Measurements from ENCODE around the gene PPARD. TPM values are rescaled to one million over a fixed set of nuclear protein-coding genes. Genes with fewer than 3 reads are reported as not detected.
A peak's percentile ranks its signal among the peaks of the same experiment; 100 is the strongest.

PPARD gene
- total and polyA plus RNA-seq, 2 of the 13 experiments (the other 11 are each of a cell fraction or from before 2014, with no cell fraction given), result 6.1 to 13.3 TPM

GRCh38 chr6:35297601-35298481 is 44.5 kb upstream of the PPARD start, which contains the start of gene DEF6 (continued):
- TF ChIP-seq ZNF407 (CRISPR knock-in tag; IDR thresholded peaks at IDR 0.05; ENCODE audit: not compliant biosample characterization) (peak; percentile 85), KDM3A (CRISPR knock-in tag; IDR thresholded peaks at IDR 0.05; ENCODE audit: low read depth) (peak; percentile 98), REL (CRISPR knock-in tag; conservative IDR thresholded peaks at IDR 0.05) (no peak; the same call in 1 of the 2 replicates), PPARG (CRISPR knock-in tag; conservative IDR thresholded peaks at IDR 0.05) (peak; percentile 65), PAWR (CRISPR knock-in tag; IDR thresholded peaks at IDR 0.05; ENCODE audit: borderline replicate concordance) (no peak), SP5 (CRISPR knock-in tag; IDR thresholded peaks at IDR 0.05; ENCODE audit: borderline replicate concordance, low read depth) (peak; percentile 63; the same call in 1 of the 2 replicates), RNF2 (conservative IDR thresholded peaks at IDR 0.05; ENCODE audit: low read depth) (peak; percentile 54; the same call in 1 of the 2 replicates), KAT7 (CRISPR knock-in tag; IDR thresholded peaks at IDR 0.05; ENCODE audit: borderline replicate concordance) (peak; percentile 53; the same call in 1 of the 2 replicates), HOXA3 (CRISPR knock-in tag; IDR thresholded peaks at IDR 0.05) (peak; percentile 89), ZSCAN22 (CRISPR knock-in tag; IDR thresholded peaks at IDR 0.05) (no peak; the same call in 1 of the 2 replicates), HDAC6 (IDR thresholded peaks at IDR 0.05; ENCODE audit: low read depth, low read length) (no peak), NFYC (CRISPR knock-in tag; IDR thresholded peaks at IDR 0.05) (peak; percentile 23; the same call in 1 of the 2 replicates), ZHX1 (CRISPR knock-in tag; IDR thresholded peaks at IDR 0.05; ENCODE audit: low read depth) (peak; percentile 78; the same call in 1 of the 2 replicates), SUZ12 (IDR thresholded peaks at IDR 0.05; ENCODE audit: low read depth, low read length) (no peak), FOXC1 (CRISPR knock-in tag; IDR thresholded peaks at IDR 0.05; ENCODE audit: borderline replicate concordance) (peak; percentile 19; the same call in 1 of the 2 replicates), MTA1 (CRISPR knock-in tag; IDR thresholded peaks at IDR 0.05; ENCODE audit: borderline replicate concordance) (peak; percentile 89; the same call in 1 of the 2 replicates), JUND (CRISPR knock-in tag; IDR thresholded peaks at IDR 0.05) (peak; percentile 44; the same call in 1 of the 2 replicates), NFKBIZ (CRISPR knock-in tag; IDR thresholded peaks at IDR 0.05) (peak; percentile 82), KMT2B (CRISPR knock-in tag; IDR thresholded peaks at IDR 0.05) (peak; percentile 52; the same call in 1 of the 2 replicates)

Measured in HepG2 (cell line).